DND-41 (cell line): Measurements from ENCODE around the gene NUDT1.

Experiments used
- CTCF ChIP-seq: IDR thresholded peaks from 2 replicates; pipeline ENCODE4 v1.5.1; 2012; ENCODE audit warnings: borderline replicate concordance, low read length, moderate library complexity, mild to moderate bottlenecking; ENCODE audit not compliant: poor library complexity, severe bottlenecking; ENCODE audit errors: extremely low read depth
- EZH2 ChIP-seq: IDR thresholded peaks from 3 replicates; pipeline ENCODE4 v1.6.1; 2012; ENCODE audit warnings: borderline replicate concordance, low read depth, mild to moderate bottlenecking, moderate library complexity, low read length, inconsistent platforms; ENCODE audit not compliant: severe bottlenecking

GRCh38 chr7:2229467-2229866 is 12.6 kb upstream of the NUDT1 start:
- TF ChIP-seq EZH2 (no peak), CTCF (no peak)
